HUES48 (cell line): ENCODE results near the gene S100P.

Experiments used
- H3K27ac ChIP-seq: one replicate; pipeline ENCODE4 v1.7.0; 2013; ENCODE audit warnings: low read depth, low read length, inconsistent platforms
- H3K27me3 ChIP-seq: 2 replicates; pipeline ENCODE4 v1.6.1; 2013; ENCODE audit warnings: mild to moderate bottlenecking, low read length; ENCODE audit not compliant: control insufficient read depth, insufficient read depth
- H3K36me3 ChIP-seq: 2 replicates; pipeline ENCODE4 v1.6.1; 2013; ENCODE audit warnings: low read length; ENCODE audit not compliant: control insufficient read depth, insufficient read depth
- H3K4me1 ChIP-seq: 2 replicates; pipeline ENCODE4 v1.6.1; 2013; ENCODE audit warnings: mild to moderate bottlenecking, low read length; ENCODE audit not compliant: control insufficient read depth, insufficient read depth
- H3K4me3 ChIP-seq: 2 replicates; pipeline ENCODE4 v1.5.1; 2013; ENCODE audit warnings: mild to moderate bottlenecking, low read depth, low read length
- H3K9ac ChIP-seq: 2 replicates; pipeline ENCODE4 v1.6.1; 2013; ENCODE audit warnings: mild to moderate bottlenecking, low read depth, low read length, moderate library complexity
- H3K9me3 ChIP-seq: 2 replicates; pipeline ENCODE4 v1.6.1; 2013; ENCODE audit warnings: low read length; ENCODE audit not compliant: control insufficient read depth, insufficient read depth

S100P gene

DNA sequence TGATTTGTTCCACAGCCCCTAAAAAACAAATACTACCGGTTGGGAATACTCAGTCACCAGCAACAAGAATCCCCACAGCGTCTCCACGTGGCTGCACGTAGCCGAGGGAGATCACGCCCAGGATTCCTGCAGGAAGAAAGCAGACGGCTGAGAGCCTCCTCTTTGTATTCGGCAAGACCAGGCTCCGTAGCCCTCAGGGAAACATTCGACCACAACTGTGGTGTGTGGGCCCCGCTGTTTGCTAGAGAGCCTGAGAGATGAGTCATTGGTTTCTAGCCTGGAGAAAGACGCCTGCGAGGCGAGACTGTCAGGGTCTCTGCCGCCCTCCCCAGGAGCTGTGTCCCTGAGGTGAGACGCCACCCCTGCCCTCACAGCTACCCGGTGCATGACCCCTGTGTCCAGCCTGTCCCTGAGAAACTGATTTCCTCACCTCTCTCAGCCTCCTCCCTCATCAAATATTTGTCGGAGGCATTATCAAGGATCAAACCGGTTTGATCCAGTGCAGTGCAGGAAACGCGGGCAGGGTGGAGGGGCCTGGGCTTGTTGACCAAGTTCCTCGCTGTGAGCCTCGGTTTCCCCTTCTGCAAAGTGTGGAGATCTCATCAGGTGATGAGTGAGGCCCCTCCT lies 4.7 kb upstream of the S100P start:
- no peak overlapping the region for H3K4me3 ChIP-seq
- H3K36me3 ChIP-seq: no peaks in the 10 kb centered on the region
- peaks cover 10% of the 10 kb centered on the region; the same call in 1 of the 2 replicates for H3K4me1 ChIP-seq
- peak overlapping the region; percentile 76 for H3K27ac ChIP-seq
- no peaks in the 10 kb centered on the region for H3K27me3 ChIP-seq
- no peak overlapping the region for H3K9ac ChIP-seq
- H3K9me3 ChIP-seq: no peaks in the 10 kb centered on the region

DNA sequence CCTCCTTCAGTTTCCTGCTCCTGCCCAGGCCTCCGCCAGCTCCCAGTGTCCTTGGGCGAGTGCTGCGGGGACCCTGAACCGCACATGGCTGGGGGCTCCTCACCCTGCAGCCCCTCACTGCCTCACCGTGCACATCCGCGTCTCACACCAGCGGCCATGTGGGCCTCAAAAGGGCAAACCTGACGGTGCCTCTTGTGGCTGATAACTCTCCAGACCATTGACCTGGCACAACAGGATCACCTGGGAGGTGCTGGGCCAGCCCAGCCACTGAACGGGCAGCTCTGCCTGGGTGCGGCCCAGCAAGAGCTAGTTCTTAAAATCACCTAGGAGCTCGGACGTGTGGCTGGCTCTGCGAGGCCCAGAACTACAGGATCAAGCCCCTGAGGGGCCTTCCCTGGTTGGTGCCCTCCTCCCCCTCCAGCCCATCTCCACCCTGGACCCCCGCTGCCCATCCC lies 4.1 kb upstream of the S100P start:
- Histone ChIP-seq H3K9me3 (no peaks in the 10 kb centered on the region), H3K4me1 (peaks cover 10% of the 10 kb centered on the region; the same call in 1 of the 2 replicates), H3K9ac (no peak overlapping the region), H3K27me3 (no peaks in the 10 kb centered on the region), H3K4me3 (no peak overlapping the region), H3K36me3 (no peaks in the 10 kb centered on the region), H3K27ac (peak overlapping the region; percentile 76)

DNA sequence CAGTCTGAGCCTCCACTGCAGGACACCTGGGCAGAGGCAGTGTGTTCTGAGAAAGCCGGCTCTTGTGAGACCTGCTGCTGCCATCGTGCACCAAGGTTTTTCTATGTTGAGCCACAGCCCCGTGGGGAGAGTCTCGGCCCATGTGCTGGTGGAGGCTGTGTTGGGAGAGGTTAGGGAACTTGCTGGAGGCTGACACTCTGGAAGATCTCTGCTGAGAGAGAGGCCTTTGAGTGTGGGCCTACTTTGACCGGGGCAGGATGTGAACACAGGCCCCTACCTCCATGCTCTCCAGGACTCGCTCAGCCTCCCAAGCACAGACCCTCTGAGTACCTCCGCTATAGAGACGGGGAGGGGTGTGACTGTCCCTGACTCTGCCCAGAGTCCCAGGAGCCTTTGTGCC lies 1.3 kb upstream of the S100P start:
- Histone ChIP-seq H3K27ac (no peak overlapping the region), H3K4me1 (peaks cover 10% of the 10 kb centered on the region; the same call in 1 of the 2 replicates), H3K9ac (no peak overlapping the region)

DNA sequence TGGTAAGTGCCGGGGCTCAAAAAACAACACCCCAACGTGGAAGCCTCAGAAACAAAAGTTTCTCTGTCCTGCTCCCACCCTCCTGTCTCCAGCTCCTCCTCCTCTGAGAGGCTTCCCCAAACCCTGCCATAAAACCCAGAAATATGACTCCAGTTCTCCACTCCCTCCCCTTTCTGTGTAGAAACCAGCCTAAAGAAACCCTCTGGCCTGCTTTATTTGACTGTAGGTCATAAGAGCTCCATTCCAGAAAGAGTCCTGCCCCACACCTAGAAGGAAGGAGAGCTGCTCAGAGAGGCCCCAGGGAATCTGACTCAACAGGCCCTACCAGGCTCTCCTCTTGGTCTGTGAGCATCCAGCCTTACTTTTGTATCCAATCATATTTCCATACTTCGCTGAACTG lies 872 bp upstream of the S100P start:
- Histone ChIP-seq H3K36me3 (no peaks in the 10 kb centered on the region), H3K9me3 (no peaks in the 10 kb centered on the region), H3K27me3 (no peaks in the 10 kb centered on the region), H3K9ac (no peak overlapping the region), H3K4me3 (no peak overlapping the region), H3K4me1 (peaks cover 10% of the 10 kb centered on the region; the same call in 1 of the 2 replicates), H3K27ac (no peak overlapping the region)

More for the DNA sequence above, 1.3 kb upstream of the S100P start:
- no peaks in the 10 kb centered on the region for H3K27me3 ChIP-seq
- no peaks in the 10 kb centered on the region for H3K36me3 ChIP-seq
- no peaks in the 10 kb centered on the region for H3K9me3 ChIP-seq
- no peak overlapping the region for H3K4me3 ChIP-seq

DNA sequence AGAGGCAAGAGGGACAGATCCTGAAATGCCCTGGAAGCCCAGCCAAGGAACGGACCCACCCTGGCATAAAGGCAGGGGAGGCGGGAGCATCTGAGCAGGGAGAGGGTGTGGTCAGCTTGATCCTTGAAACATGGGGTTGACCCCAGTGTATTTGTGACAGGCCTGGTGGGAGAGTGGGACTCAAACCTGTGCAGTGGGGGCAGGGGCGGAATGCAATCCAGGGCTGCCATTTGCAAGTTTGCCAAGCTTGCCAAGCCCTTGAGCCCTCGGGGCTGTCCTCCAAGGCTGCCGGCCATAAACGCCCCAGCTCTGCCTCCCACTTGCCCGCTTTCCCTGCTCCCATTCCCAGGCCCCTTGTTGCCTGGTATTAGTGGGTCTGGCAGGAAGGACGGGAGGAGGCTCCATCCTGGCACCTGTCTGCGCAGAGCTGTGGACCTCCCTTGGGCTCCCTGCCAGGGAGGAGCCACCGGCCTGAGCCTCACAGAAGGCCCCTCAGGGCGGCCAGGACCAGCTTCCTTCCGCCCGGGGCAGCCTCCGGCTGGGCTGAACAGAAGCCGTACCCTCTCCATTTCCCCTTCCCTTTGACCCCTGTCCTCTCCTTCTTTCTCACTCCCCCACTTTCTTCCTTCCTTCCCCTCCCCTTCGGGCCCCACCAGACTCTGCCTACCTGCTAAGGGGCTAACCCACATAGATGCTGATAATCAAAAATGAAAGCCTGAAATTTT lies 661 bp downstream of the S100P start:
- Histone ChIP-seq H3K9me3 (no peaks in the 10 kb centered on the region), H3K4me1 (peaks cover 4% of the 10 kb centered on the region; the same call in 1 of the 2 replicates), H3K36me3 (no peaks in the 10 kb centered on the region), H3K9ac (no peak overlapping the region), H3K27ac (no peak overlapping the region), H3K4me3 (no peak overlapping the region), H3K27me3 (no peaks in the 10 kb centered on the region)

DNA sequence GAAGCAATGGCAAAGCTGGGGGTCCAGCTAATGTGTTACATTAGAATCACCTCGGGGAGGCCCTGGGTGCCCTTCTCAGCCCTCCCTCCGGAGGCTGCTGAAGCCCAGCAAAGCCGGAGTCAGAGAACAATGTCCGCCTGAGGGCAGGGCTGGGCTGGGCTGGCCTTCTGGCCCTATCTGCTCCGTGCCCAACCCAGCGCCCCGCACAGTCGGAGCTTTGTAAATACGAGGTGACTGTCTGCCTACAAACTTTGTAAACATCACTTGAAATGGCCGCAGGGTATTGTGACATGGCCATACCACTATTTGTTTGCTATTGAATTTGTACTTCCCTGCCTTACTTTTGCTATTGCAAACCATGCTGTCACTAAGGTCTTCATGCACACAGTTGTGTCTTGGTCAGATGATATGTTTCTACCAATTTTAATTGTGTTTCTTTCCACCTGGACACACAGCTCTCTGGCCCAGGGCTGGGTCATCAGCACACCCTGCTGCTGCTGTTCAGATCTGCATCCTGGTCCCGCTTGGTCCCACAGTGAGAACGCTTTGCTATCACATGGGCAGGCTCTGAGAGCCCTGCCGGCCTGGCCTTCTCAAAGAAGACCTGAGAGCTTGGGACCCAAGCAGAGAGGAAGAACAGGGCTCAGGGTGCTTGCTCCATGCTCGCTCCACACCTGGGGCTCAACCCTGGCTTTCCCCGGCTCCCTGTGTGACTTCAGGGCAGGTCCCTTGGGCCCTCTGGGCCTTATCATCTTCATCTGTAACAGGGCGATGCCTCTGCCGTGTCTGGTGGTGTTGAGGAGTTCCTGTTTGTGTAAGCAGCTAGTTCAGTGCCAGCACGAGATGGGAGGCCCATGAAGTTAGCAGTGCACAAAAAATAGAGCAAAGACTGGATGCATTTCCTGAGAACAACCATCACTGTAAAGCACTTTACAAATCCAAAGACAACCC lies 2.3 kb downstream of the S100P start:
- Histone ChIP-seq H3K36me3 (peaks cover 4% of the 10 kb centered on the region; the same call in 1 of the 2 replicates), H3K27ac (no peak overlapping the region), H3K4me1 (no peaks in the 10 kb centered on the region), H3K9ac (no peak overlapping the region), H3K4me3 (no peak overlapping the region), H3K9me3 (no peaks in the 10 kb centered on the region), H3K27me3 (no peaks in the 10 kb centered on the region)

DNA sequence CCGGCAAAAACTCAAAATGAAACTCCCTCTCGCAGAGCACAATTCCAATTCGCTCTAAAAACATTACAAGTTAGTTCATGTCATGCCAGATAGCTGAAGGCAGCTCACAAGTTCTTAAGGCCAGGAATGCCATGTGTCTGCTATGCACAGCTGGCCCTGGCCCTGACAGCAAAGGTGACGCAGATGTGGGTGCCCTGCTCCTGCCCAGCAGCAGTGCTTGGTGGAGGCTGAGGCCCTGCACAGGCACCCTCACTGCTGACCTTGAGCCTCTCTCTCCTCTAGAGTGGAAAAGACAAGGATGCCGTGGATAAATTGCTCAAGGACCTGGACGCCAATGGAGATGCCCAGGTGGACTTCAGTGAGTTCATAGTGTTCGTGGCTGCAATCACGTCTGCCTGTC lies 2.9 kb downstream of the S100P start:
- no peaks in the 10 kb centered on the region for H3K4me1 ChIP-seq
- H3K36me3 ChIP-seq: peaks cover 4% of the 10 kb centered on the region; the same call in 1 of the 2 replicates
- H3K27me3 ChIP-seq: no peaks in the 10 kb centered on the region
- H3K4me3 ChIP-seq: no peak overlapping the region
- H3K9me3 ChIP-seq: no peaks in the 10 kb centered on the region
- no peak overlapping the region for H3K9ac ChIP-seq
- H3K27ac ChIP-seq: no peak overlapping the region

DNA sequence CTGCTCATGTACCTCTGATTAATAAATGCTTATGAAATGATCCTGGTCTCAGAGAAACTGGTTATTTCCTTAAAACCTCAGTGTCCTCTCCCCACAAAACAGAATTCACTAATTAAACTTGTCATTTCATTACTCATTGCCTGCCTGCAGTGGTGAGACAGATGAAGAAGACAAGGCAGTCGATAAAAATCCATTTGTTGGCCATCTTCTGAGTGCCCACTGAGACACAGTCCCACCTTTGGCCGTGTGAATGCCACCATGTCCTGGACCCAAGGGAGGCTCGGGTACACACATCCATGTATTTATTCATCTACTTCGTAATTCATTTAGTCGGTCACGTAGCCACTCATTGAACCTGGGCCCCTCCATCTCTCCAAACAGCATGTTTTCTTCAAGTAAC lies 3.5 kb downstream of the S100P start:
- Histone ChIP-seq H3K27me3 (no peaks in the 10 kb centered on the region), H3K4me3 (no peak overlapping the region), H3K9ac (no peak overlapping the region), H3K9me3 (no peaks in the 10 kb centered on the region), H3K27ac (no peak overlapping the region), H3K36me3 (peaks cover 4% of the 10 kb centered on the region; the same call in 1 of the 2 replicates), H3K4me1 (no peaks in the 10 kb centered on the region)

DNA sequence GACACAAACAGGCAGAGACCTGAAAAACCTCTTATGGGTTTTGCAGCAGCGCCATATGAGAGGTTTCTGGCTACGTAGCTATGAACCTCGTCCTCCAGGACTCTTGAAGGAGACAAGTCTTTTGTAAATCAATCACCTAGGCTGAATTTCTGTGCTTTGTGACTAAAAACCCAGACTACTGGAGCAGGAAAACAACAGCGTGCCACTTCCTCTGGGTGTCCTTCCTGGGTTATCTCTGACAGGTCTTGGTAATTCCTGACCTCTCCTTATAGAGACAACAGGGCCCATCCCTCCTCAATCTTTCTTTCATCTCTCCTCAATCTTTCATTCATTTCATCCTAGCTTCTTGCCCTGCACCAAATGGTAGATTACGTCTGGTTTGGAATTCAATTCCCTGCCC lies 5.7 kb downstream of the S100P start:
- H3K9ac ChIP-seq: no peak overlapping the region
- H3K4me3 ChIP-seq: no peak overlapping the region
- H3K9me3 ChIP-seq: no peaks in the 10 kb centered on the region
- peaks cover 12% of the 10 kb centered on the region for H3K36me3 ChIP-seq
- H3K4me1 ChIP-seq: no peaks in the 10 kb centered on the region
- H3K27me3 ChIP-seq: no peaks in the 10 kb centered on the region
- no peak overlapping the region for H3K27ac ChIP-seq

DNA sequence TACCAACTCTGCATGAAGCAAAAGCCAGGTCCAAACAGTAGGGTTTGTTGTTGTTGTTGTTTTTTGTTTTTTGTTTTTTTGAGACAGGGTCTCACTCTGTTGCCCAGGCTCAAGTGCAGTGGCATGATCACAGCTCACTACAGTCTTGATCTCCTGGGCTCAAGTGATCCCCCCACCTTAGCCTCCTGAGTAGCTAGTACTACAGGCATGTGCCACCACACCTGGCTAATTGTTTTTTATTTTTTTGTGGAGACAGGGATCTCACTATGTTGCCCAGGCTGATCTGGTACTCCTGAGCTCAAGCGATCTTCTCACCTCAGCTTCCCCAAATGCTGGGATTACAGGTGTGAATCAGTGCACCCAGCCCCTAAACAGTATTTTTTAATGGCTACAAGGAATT lies 6.2 kb downstream of the S100P start:
- Histone ChIP-seq H3K27me3 (no peaks in the 10 kb centered on the region), H3K4me3 (no peak overlapping the region), H3K9me3 (no peaks in the 10 kb centered on the region), H3K36me3 (peaks cover 12% of the 10 kb centered on the region), H3K27ac (no peak overlapping the region), H3K9ac (no peak overlapping the region), H3K4me1 (no peaks in the 10 kb centered on the region)
